ENCODE data around the gene RNF40.

The RNF40 gene

DNA sequence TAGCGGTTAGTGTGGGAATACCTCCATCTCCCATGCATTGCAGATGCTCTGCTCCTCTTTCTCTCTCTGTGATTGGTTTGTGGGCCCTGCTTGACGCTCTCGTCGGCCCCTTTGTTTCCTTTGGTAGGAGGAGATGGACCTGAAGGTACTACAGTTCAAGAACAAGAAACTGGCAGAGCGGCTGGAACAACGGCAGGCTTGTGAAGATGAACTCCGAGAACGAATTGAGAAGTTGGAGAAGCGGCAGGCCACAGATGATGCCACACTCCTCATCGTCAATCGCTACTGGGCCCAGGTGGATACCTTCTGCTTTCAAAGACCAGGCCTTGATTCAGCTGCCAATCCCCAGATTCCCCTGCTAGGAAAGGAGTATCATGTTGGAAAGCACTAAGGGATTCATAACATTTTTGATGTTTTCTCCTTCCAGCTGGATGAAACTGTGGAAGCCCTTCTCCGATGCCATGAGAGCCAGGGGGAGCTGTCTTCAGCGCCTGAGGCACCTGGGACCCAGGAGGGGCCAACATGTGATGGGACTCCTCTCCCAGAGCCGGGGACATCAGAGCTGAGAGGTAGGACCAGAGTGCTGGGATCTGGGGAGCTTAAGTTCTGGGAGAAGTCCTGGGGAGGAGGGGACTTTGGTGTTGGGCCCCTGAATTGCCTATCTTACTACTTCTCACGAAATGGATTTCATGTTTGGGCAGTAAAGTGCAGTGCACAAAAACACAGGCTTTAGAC, 1.0 kb downstream of the RNF40 start:
- DNase-seq = no peak

DNA sequence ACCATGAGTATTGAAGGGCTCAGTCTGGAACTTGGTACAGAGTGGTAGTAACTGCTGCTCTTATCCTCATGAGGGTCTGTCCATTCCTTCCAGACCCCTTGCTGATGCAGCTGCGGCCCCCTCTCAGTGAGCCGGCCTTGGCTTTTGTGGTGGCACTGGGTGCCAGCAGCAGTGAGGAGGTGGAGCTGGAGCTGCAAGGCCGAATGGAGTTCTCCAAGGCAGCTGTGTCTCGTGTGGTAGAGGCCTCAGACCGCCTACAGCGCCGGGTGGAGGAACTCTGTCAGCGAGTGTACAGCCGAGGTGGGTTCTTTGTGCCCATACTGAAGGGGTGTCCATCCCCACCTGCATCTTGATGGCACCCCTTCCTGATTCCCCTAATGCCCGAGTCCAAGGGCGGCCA, 2.0 kb downstream of the RNF40 start:
- DNase-seq = no peak

DNA sequence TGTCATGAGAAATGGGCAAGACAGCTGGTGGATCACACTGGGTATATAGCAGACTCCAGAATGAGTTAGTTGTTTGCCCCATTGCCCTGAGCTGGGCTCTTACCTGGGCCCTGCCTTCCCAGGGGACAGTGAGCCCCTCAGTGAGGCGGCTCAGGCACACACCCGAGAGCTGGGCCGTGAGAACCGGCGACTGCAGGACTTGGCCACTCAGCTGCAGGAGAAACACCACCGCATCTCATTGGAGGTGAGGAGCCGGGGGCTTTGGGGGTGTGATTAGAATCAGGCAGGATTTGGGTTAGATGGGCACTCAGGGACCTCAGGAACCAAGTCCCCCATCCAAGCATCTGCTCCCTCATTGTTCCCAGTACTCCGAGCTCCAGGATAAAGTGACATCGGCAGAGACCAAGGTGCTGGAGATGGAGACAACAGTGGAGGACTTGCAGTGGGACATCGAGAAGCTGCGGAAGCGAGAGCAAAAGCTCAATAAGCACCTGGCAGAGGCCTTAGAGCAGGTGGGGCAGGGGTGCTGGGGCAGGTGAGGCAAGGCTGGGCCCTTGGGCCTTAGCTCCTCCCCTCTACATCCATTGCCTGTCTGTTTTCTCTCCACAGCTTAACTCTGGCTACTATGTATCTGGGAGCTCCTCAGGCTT, 2.8 kb downstream of the RNF40 start:
- no peak for DNase-seq

DNA sequence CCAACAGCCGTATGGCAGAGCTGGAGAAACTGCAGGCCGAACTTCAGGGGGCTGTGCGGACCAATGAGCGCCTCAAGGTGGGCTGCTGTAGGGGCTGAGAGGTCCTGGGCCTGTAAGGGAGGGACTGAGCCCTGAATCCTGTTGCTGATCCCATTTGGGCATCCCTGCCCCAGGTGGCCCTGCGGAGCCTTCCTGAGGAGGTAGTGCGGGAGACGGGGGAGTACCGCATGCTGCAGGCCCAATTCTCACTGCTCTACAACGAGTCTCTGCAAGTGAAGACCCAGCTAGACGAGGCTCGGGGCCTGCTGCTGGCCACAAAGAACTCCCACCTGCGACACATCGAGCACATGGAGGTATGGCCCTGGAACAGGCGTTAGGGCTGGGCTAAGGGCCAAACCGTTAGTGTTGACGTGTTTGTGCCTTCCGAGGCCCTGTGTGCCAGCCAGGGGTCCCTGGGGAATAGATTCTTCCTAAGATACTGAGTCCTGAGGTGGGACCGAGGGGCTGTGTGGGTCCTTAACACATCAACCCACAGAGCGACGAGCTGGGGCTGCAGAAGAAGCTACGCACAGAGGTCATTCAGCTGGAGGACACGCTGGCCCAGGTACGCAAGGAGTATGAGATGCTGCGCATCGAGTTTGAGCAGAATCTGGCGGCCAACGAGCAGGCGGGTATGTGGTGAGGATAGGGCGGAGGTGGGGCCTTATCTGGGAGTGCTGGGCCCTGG, 4.2 kb downstream of the RNF40 start:
- DNase-seq = no peak

DNA sequence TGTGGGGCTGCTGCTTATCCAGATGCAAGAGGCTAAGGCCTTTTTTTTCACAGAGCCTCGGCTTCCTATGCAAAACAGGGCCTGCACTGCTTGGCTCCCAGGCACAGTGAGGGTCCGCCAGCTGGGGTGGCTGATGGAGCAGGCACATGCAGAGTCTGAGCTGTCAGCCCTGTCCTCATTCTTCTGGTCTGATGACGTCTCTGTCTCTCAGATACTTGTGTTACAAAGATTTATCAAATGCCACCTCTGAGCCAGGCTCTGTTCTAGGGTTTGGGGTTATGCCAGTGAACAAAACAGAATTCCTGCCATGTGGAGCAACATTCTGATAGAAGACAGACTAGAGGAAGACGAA, 4.8 kb downstream of the RNF40 start:
- DNase-seq = no peak

DNA sequence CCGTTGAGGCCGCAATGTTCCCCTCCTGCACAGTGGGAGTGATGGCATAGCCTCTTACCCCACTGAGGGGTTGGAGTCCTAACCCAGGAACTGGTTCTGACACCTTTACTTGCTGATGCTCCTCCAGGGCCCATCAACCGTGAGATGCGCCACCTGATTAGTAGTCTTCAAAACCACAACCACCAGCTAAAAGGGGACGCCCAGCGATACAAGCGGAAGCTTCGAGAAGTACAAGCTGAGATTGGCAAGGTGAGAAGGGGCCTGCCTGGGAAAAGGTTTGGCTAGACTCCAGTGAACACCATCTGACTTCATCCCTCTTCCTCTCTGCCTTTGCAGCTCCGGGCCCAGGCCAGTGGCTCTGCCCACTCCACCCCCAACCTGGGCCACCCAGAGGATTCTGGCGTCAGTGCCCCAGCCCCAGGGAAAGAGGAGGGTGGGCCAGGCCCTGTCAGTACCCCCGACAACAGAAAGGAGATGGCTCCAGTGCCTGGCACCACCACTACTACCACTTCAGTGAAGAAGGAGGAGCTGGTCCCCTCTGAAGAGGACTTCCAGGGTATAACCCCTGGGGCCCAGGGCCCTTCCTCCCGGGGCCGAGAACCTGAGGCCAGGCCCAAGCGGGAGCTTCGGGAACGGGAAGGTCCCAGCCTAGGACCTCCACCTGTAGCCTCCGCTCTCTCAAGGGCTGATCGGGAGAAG, 5.8 kb downstream of the RNF40 start:
- DNase-seq = no peak

DNA sequence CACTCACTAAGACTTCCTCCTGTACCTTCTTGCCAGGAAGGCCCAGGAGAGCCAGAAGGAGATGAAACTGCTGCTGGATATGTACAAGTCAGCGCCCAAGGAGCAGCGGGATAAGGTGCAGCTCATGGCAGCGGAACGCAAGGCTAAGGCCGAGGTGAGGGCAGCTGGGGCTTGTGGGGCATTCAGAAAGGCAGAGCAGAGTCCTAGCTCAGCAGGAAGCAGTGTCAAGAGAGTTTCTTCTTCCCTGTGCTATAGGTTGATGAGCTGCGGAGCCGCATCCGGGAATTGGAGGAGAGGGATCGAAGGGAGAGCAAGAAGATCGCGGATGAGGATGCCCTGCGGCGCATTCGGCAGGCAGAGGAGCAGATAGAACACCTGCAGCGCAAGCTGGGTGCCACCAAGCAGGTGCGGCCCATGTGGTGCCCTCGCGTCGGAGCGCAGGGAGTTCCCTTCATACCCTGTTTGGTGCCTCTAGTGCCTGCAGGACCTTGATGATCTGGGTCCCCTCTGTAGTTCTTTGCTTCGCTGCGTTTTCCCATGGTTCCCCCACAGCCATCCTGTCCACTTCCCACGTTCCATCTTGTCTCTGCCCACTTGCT, 6.6 kb downstream of the RNF40 start:
- no peak for DNase-seq

DNA sequence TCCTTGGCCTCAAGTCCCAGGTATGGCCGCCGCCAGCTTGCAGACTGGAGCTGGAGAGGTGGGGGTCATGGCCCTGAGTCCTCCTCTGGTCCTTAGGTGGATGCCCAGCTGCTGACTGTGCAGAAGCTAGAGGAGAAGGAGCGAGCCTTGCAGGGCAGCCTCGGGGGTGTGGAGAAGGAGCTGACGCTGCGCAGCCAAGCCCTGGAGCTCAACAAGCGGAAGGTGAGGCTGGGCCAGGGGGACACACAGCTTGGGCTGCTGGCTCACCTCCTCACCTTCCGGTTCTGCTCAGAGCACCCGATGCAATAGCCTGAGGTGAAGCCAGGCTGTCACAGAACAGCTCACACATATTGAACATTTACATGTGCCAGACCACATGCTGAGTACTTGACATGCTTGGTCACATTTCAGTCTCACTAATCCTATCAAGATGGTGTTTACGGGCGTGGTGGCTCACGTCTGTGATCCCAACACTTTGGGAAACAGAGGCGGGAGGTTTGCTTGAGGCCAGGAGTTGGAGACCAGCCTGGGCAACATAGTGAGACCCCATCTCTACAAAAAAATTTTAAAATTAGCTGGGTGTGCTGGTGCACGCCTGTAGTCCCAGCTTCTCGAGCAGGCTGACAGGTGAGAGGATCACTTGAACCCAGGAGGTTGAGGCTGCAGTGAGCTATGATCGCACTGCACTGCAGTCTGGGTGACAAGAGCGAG, 7.4 kb downstream of the RNF40 start:
- DNase-seq = no peak

DNA sequence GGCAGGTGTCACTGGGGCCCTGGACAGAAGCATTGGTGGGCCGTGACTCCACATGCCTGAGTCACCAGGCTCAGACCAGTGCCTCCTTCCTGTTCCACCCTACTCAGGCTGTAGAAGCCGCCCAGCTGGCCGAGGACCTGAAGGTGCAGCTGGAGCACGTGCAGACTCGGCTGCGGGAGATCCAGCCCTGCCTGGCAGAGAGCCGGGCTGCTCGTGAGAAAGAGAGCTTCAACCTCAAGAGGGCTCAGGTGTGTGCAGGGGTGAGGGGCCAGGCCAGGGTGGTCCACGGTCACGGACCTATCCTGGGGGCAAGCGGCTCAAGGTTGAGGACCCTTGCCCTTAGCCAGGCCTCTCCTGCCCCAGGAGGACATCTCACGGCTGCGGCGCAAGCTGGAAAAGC, 9.6 kb downstream of the RNF40 start:
- DNase-seq = no peak

DNA sequence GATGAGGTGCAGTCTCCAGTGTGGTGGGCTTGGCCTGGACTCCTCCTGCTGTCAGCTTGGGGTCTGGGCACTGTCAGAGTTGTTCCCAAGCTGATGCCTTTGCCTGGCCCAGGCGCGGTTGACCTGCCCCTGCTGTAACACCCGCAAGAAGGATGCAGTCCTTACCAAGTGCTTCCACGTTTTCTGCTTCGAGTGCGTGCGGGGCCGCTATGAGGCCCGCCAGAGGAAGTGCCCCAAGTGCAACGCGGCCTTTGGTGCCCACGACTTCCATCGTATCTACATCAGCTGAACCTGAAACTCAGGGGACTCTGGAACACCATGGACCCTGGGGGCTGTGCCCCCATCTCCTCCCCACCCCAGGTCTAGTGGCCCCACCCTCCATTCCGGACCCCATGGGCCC, 11.7 kb downstream of the RNF40 start:
- no peak for DNase-seq

DNA sequence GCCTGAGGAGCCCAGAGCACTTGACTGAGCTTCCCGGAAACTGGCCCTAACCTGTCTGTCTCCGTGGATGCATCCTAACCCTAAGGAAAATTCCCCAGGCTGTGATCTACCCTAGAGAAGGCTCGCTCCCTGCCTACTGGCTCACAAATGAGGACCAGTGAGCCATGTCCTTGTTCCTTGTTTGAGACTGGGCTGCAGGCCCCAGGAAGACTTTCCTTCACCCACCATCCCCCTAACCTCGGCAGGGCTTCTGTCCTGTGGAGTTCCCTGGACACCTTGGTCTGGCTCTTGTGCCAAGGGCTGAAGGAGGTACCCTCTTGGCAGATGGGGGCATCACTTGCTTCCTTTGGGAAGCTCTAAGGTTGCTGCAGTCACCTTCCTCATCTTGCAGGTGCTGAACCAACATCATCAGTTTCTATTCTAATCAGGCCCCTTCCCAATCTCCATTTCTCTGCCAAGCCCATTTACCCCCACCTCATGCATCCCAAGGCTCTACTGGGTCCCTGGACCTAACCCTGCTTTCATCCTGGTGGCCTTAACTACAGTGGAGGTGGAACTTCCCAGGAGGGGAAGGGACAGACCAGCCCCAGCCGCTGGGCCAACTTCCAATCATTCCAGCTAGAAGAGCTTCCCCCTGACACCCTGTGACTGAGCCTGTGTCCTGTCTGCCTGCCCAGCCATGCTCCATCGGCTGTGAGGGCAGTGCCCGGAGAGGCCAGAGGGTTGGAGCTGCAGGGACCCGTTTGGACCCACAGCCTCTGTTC, 12.4 kb downstream of the RNF40 start:
- no peak for DNase-seq

DNA sequence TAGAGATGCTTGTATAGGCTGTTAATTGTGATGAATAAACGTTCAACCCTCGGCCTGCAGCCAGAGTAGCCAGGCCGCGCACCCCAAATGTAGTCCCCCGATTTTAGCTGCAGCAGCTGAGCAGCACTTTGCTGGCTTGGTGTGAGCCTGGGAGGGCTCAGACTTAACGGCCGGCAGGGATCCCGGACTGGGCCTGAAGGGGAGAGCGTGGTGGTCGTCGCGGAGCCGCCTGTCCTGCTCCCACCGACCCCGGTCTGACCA, 12.9 kb downstream of the RNF40 start:
- no peak for DNase-seq

DNA sequence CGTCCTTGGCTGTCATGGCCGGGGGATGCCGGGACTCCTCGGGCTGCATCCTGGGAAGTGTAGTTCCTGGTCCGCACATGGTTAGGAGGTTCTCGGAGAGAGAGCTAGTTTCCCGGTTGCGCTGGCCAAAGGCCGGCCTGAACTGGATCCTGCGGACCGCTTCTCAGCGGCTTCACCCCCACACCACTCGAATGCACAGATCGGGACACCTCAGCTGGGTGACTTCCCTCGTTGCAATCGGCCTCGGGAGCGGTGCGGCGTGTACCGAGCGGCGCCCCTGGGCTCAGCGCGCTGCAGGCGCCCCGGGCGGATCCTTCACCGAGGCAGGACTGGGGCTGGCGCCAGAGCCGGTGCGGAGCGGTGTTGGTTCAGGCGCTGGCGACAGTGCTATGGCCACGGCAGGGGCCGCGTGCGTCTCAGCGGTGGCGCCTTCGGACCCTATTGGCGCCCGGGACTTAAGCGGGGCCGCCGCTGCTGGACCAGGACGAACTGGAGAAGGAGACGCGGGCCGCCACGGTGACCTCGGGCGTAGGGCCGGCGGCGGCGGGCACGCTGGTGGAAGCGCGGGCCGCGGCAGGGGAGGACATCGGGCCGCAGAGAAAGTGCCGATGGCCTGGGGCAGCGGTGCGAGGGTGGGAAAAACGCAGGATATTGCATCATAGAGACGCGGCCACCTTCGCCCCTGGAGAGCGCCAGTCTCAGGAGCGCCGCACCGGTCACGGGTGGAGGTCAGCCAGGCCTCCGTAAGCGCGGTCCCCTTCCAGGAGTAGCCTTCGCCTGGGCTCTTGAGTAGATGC, 13.5 kb downstream of the RNF40 start:
- DNase-seq = peak in 3 of 5 donors; percentile 28 to 67 (median 29)

DNA sequence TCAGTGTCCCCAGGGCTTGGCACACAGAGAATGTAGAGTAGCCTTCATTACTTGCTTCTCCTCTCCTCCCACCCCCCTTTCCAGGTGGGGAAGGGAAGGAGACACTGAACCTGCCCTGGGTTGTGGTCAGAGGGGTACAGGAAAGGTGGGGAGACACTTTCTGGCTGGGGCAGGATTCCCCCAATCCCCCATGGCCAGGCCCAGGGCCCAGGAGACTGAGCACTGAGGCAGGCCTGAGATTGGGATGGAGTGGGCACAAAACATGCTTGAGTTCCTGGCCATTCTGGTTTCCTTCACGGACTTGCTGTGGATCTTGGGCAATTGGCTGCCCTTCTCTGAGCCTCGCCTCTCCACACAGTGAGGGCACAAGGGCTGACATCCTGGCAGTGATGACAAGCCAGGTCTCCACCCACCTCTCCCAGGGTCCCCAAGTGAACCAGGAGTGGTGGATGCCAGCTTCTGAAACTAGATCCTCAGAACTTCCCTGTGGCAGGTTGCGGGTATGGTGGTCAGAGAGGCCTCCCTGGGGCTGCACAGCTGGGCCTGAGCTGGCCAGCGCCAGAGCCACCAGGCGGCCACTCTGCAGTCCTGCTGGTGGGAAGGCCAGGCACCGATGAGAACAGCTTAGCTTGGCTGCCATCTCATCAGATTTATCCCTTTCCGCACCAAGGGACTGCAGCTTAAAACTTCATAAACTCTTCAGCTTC, 15.6 kb downstream of the RNF40 start:
- DNase-seq = no peak

DNA sequence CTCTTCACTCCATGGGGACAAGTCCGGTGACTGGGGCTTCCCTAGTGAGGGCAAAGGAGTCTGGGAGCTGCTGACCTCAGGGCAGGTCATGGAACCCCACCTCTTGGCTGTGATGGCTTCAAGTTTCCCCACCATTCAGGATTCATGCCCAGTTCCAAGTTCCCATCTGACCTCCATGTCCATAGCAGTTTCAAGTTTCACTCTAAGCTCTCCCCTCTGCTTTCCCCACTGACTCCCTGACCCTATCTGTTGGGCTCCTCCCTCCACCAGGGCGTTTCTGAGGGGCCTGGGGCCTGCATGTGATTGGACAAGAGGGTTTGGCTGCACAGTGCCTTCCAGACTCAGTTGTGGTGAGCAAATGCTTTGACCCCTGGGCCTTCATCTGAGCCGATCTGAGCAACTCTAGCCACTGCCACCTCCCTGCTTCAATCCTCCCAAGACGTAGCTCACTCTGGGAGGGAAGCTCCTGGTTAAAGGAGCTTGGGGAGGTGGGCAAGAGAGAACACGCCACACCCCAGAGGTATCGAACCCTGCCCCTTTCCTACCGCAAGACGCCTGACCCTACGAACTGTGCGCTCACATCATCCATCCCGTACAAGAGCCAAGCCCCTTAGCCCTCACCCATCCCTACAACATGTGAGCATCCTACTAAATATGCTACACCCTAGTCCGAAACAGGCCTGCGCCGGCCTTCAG, 16.6 kb downstream of the RNF40 start:
- DNase-seq = no peak

DNA sequence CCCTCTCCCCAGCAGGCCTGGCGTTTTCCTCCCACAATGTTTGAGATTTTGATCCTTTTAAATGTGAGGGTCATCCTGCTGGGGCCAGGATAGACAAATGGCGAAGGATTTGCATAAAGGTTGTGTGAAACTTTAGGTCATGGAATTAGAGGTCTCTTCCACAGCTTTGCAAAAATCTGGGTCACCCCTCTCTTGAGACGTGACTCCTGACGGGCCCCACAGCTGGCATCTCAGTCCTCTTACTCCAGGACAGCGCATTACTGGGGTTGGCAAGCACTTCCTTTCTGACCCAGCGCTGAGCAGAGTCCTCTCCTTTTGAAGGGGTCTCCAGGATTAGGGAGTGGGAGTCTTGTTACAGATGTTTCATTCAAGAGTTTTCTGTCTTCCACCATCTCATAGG, 17.5 kb downstream of the RNF40 start:
- DNase-seq = no peak

DNA sequence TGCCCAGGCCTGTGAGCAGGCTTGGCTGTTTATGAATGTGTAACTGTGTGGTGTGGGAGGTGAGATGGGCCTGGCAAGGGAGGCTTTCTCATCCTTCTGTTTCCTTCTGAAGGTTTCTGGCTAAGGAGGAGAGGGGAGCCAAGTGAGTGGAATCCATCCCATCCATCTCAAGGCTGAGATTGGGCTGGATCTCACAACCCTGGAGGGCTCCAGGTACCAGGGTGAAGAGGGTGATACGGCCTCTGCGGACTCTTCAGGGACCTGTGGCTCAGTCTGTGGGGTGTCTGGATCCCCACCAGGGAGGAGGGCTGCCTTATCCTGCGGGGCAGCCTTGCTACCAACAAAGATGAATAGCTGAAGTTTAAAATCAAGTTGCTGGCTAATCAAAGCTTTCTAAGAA, 17.9 kb downstream of the RNF40 start:
- DNase-seq = no peak

DNA sequence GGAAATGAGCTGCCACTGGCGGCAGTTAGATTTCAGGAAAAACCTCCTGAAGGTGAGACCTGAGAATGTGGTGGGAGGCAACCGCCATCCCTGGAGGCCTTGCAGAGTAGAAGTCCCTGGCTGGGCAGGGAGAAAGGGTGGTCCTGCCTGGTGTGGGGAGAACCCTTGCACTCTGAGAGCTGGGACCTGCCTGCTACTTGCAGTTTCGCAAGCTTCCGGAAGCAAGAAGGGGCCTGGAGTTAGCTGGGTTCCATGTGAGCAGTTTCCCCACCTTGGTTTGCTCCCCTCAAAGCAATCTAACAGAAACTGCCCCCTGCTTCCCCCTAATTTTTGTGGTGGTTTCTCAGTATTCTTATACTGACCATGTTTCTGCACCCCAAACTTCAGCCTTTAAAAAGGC, 18.4 kb downstream of the RNF40 start:
- no peak for DNase-seq

DNA sequence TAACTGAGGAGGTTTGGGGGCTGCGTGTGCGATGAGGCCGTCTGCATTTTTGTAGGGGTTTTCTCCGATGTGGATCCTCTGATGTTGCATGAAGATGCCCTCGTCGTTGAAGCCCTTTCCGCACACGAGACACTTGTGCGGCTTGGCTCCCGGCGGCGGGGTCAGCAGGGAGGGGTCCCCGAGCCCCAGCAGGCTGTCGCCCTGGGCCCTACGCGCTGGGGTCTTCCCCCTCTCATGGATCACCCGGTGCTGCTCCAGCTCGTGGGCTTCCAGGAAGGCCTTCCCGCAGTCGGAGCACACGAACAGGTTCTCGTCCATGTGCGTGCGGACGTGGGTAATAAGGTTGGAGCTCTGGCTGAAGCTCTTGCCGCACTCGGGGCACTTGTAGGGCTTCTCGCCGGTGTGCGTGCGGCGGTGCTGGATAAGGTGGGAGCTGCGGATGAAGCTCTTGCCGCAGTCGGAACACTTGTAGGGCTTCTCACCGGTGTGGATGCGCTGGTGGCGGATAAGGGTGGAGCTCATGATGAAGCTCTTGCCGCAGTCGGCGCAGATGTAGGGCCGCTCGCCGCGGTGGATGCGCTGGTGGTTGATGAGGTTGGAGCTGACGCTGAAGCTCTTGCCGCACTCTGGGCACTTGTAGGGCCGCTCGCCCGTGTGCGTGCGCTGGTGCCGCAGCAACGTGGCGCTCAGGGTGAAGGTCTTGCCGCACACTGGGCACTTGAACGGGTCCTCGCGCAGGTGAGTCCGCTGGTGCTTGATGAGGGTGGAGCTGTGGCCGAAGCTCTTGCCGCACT, 20.6 kb downstream of the RNF40 start:
- DNase-seq = no peak

All from T-helper 1 cell (primary cell).